Motor neuron (in vitro differentiated cells): ENCODE results near the gene MAGI2. TPM values are rescaled to one million over a fixed set of nuclear protein-coding genes. Genes with fewer than 3 reads are reported as not detected.
A peak's percentile ranks its signal among the peaks of the same experiment; 100 is the strongest.

Source experiments
- ATAC-seq, 8 experiments: fragments of 200-7000 bp; cut with Tn5 transposase; replicated peaks in 6 of 8; 2 replicates each; pipeline ENCODE4 v1.8.0; 2021; ENCODE audit warnings: mild to moderate bottlenecking in 8 of 8, moderate library complexity in 8 of 8
- H3K27ac ChIP-seq, 2 donors: fragments of 250-450 bp; sonication (Bioruptor Pico); 2 replicates each; pipeline ENCODE4 v1.9.0; 2021; ENCODE audit warnings: antibody characterized with exemption in 2 of 2, mild to moderate bottlenecking in 2 of 2, moderate library complexity in 1 of 2
- H3K4me1 ChIP-seq, 2 donors: fragments of 250-450 bp; sonication (Bioruptor Pico); replicated peaks in 1 of 2; 2 replicates each; pipeline ENCODE4 v1.6.1; 2021; ENCODE audit warnings: antibody characterized with exemption in 2 of 2, mild to moderate bottlenecking in 2 of 2, moderate library complexity in 1 of 2
- H3K4me3 ChIP-seq, 5 donors: fragments of 250-450 bp; sonication (Bioruptor Pico); 2 replicates each; pipeline ENCODE4 v1.9.0; 2021; ENCODE audit warnings: antibody characterized with exemption in 5 of 5, mild to moderate bottlenecking in 5 of 5, moderate library complexity in 4 of 5
- WGBS, 10 experiments: fragments of 450-650 bp; shearing (Covaris generic); methylation state at CpG; one replicate each; pipeline ENCODE4 v1.0.0; 2022; 5-methylcytosine and 5-hydroxymethylcytosine counted together
- in situ Hi-C, 9 experiments: fragments of 400-800 bp; cut with MboI; loops; one replicate each; pipeline ENCODE4 v1.15.0; 2021; ENCODE audit warnings: low sequenced_read_pairs in 9 of 9, low pct_unique_long_range_greater_than_20kb in 2 of 9; ENCODE audit not compliant: unreplicated experiment in 9 of 9
- total RNA-seq, 8 experiments: library from RNA; unstranded; fragments of 300-600 nt; gene quantifications; 2 replicates each; pipeline versions ENCODE4 v1.2.3 to v1.2.4, GENCODE V29; 2022

MAGI2 gene
- total RNA-seq, 8 experiments from 2014 or later = 8.8 to 81.9 (median 28.2) TPM

DNA sequence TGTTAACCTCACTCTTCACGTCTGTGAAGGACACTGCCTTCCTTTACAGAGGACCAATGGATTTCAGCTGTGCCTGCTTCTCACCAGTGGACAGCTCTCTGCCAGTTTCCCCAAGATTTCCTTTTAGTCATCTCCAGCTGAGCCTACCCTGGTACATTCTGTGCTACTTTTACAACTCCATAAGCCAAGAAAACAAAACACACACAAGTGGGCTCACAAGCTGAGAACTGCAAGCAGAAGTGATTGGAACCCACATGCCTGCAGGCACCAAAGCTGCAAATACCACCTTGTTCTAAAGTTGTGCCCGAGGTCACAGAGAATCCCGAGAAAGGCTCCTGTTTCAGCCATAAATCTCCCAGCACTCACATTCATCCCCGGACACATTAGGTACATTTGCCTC is 1018.1 kb downstream of the MAGI2 start:
- no peaks in the 10 kb centered on the region for H3K4me1 ChIP-seq
- in situ Hi-C loops = no loop called here
- H3K4me3 ChIP-seq = no peak overlapping the region
- no peak for ATAC-seq
- no peak overlapping the region for H3K27ac ChIP-seq
- 22 to 100% (median 65%) methylated on average over 1 to 4 of the region's 4 CpGs; no CpG with 5 or more reads in 2 of the 10 experiments for WGBS, 10 experiments

DNA sequence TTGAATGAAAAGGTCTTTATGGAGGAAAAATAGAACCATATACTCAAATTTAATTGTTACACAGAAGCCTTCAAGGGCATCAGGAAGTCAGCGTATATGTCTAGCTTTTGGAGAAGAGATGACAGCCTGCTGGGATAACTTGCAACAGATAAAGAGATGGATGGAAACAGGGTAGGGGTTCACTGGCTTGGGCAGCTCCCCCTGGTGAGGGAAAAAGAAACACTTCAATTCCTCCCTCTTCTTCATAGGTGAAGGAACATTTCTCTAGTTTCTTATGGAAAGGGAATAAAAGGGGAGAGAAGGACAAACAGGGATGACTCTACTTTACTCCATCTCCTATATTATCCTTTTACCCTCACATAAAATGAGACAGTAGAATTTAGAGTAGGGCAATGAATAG is 1019.2 kb downstream of the MAGI2 start:
- in situ Hi-C loops = no loop called here
- Histone ChIP-seq H3K4me1 (no peaks in the 10 kb centered on the region), H3K27ac (no peak overlapping the region), H3K4me3 (no peak overlapping the region)
- no peak for ATAC-seq
- 88 to 100% (median 100%) methylated on average over 1 of the region's 1 CpG; no CpG with 5 or more reads in 4 of the 10 experiments for WGBS, 10 experiments

DNA sequence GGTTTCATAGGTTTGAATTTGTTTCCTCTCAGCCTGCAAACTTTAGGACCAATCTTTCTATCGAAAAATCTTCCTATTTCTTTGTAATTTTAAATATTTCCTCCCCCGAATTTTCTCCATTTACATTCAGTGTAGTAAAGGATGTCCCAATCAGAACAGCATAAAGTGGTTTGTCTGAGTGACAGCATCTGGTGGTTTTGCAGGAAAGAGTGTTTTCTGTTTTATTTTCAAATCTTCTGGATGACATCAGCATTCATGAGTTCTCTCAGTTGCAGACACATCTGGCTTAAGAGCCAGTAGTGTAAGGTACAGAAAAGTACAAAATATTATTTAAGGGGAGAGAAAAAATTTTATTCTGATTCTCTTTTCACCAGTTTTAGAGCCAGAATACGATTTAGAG is 1020.0 kb downstream of the MAGI2 start:
- in situ Hi-C loops = no loop called here
- Histone ChIP-seq H3K27ac (no peak overlapping the region), H3K4me1 (no peaks in the 10 kb centered on the region), H3K4me3 (no peak overlapping the region)
- no peak for ATAC-seq
- 50 to 87% (median 70%) methylated on average over 1 to 3 of the region's 3 CpGs for WGBS, 10 experiments

DNA sequence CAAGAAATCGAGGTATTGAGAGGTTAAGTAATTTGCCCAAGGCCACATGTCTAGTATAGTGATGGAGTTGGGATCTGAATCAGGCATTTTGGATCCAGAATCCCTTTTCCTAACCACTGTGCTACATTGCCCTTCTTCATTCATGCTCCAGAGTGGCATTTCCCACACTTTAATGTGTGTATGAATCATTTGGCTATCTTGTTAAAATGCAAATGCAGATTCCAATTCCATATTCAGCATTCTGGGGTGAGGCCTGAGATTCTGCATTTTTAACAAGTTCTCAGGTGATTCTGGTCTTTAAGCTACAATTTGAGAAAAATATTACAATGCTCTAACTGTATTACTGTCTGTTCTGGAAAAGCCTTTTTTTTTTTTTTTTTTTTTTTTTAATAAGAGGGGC is 1023.6 kb downstream of the MAGI2 start:
- Histone ChIP-seq H3K4me1 (no peaks in the 10 kb centered on the region), H3K4me3 (no peak overlapping the region), H3K27ac (no peak overlapping the region)
- ATAC-seq = peak in 2 of 8 experiments; percentile 71 to 79
- in situ Hi-C loops = no loop called here
- 0 to 86% (median 56%) methylated on average over 1 of the region's 1 CpG; no CpG with 5 or more reads in 3 of the 10 experiments for WGBS, 10 experiments

- in situ Hi-C loops = no loop called here
- Histone ChIP-seq H3K4me3 (no peak overlapping the region), H3K27ac (no peak overlapping the region), H3K4me1 (no peaks in the 10 kb centered on the region)
- 63 to 100% (median 96%) methylated on average over 1 of the region's 1 CpG; no CpG with 5 or more reads in 1 of the 10 experiments for WGBS, 10 experiments
- ATAC-seq = no peak
Observed at GRCh38 chr7:78427209-78427608, 1026.3 kb downstream of the MAGI2 start.

GRCh38 chr7:78420001-78420400 is 1033.5 kb downstream of the MAGI2 start:
- no peak for ATAC-seq
- in situ Hi-C loops = no loop called here
- Histone ChIP-seq H3K27ac (no peak overlapping the region), H3K4me3 (no peak overlapping the region), H3K4me1 (no peaks in the 10 kb centered on the region)
- 0 to 91% (median 30%) methylated on average over 1 of the region's 1 CpG; no CpG with 5 or more reads in 5 of the 10 experiments for WGBS, 10 experiments

DNA sequence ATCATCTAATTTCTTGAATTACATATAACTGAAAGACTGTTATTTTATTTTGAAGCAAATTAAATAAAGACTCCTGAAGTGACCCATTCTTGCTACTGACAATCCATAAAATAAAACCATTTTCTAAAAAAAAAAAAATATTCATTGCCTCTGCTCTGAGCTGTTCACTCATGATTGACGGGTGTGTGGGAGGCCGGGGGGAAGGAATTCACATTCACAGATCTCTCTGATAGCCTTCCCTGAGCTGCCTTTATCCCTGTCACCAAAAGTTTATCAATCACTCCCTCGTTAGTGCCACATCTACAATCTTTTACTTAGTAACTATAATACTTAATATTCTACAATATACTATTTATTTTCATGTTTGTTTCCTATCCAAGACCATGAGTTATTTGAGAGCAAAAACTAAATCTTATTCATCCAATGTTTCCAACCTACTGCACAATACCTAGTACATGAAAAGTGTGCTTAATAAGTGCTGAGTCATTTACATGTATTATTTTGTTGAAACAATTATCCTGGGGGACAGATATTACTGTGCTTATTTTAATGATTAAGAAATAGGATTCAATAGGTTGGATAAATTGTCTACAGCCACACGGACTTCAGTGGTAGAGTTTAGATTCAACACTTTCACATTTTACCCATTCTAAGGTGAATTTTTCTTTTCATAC is 1036.2 kb downstream of the MAGI2 start:
- no peak for ATAC-seq
- no peak overlapping the region for H3K27ac ChIP-seq
- in situ Hi-C loops = no loop called here
- 13 to 100% (median 87%) methylated on average over 1 to 4 of the region's 4 CpGs for WGBS, 10 experiments
- H3K4me3 ChIP-seq = no peak overlapping the region
- H3K4me1 ChIP-seq = no peaks in the 10 kb centered on the region

DNA sequence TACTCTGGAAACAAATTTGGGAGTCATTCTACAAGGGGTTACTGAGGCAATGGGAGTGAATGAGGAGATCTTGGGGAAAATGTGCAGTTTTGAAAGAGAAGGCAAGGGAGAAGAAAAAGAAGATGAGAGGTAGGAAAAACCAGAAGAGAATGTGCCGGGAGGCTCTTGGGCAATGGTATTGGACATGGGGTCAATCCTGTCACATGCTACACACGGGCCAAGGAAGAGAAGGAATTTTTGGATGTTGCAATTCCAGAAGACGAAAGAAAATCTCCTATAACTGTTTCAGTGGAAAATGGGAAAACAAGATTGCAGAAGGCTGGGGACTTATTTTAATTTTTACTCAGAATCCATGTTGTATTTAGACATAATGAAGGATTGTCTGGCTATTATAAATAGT is 1039.9 kb downstream of the MAGI2 start:
- WGBS, 10 experiments = 25 to 100% (median 85%) methylated on average over 1 to 3 of the region's 3 CpGs; no CpG with 5 or more reads in 1 of the 10 experiments
- ATAC-seq = no peak

GRCh38 chr7:78412216-78412858 is 1041.1 kb downstream of the MAGI2 start:
- in situ Hi-C loops = no loop called here
- Histone ChIP-seq H3K4me1 (no peaks in the 10 kb centered on the region), H3K27ac (no peak overlapping the region), H3K4me3 (no peak overlapping the region)
- WGBS, 10 experiments = 52 to 100% (median 81%) methylated on average over 1 to 3 of the region's 3 CpGs; no CpG with 5 or more reads in 1 of the 10 experiments
- ATAC-seq = peak in 1 of 8 experiments; percentile 36

More for the DNA sequence above, 1039.9 kb downstream of the MAGI2 start:
- Histone ChIP-seq H3K4me3 (no peak overlapping the region), H3K4me1 (no peaks in the 10 kb centered on the region), H3K27ac (no peak overlapping the region)
- in situ Hi-C loops = no loop called here

DNA sequence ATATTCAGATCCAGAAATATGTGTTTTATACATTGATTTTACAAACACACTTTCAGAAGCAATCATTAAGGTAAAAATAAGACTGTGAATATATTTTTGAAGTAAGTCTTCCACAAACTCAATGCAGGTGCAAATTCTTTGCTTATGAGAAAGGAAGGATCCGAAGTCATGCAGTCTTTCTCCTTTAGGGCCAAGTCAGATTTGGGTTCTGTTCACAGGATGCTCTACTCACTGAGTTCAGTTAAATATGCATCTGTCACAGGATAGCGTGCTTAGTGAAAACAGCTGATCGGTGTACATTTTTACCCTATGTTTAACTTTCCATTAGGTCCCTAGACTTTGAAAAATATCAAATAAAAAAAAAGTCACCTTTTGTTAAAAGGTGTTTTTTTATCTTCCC is 1046.4 kb downstream of the MAGI2 start:
- Histone ChIP-seq H3K4me1 (no peaks in the 10 kb centered on the region), H3K27ac (no peak overlapping the region), H3K4me3 (no peak overlapping the region)
- no peak for ATAC-seq
- in situ Hi-C loops = no loop called here
- WGBS, 10 experiments = 7 to 97% (median 86%) methylated on average over 2 to 3 of the region's 3 CpGs; no CpG with 5 or more reads in 1 of the 10 experiments

DNA sequence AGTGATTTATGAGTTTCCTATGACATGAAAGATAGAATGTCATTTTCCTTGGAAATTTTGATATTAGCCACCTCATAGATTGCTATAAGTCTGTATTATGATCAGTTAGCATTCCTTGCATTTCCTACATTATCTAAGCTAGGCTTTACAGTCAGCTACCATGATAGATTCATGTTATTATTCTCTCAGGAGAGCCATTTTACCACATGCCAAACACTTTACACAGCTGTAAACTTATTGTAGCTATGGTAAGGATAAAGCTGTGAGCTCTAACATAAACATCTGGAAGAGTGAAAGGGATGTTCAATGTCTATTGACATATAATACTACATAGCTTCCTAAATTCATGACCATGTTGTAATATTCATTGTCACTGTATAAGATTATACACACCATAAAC is 1046.9 kb downstream of the MAGI2 start:
- H3K27ac ChIP-seq = no peak overlapping the region
- in situ Hi-C loops = no loop called here
- H3K4me3 ChIP-seq = no peak overlapping the region
- H3K4me1 ChIP-seq = no peaks in the 10 kb centered on the region
- no peak for ATAC-seq

DNA sequence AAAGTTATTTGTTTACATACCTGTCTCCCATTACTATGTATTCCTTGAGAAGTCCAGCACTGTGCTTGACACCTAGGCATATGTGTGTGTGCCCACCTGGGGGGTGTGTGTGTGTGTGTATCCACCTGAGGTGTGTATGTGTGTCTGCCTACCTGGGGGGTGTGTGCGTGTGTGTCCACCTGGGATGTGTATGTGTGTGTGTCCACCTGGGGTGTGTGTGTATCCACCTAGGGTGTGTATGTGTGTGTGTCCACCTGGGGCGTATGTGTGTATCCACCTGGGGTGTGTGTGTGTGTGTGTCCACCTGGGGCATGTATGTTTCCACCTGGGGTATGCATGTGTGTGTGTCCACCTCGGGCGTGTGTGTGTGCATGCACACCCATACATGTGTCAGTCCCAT is 1051.4 kb downstream of the MAGI2 start:
- no peak for ATAC-seq
- in situ Hi-C loops = no loop called here
- Histone ChIP-seq H3K4me3 (no peak overlapping the region), H3K27ac (no peak overlapping the region), H3K4me1 (no peaks in the 10 kb centered on the region)
- 94 to 100% (median 100%) methylated on average over 1 to 3 of the region's 4 CpGs; no CpG with 5 or more reads in 6 of the 10 experiments for WGBS, 10 experiments

DNA sequence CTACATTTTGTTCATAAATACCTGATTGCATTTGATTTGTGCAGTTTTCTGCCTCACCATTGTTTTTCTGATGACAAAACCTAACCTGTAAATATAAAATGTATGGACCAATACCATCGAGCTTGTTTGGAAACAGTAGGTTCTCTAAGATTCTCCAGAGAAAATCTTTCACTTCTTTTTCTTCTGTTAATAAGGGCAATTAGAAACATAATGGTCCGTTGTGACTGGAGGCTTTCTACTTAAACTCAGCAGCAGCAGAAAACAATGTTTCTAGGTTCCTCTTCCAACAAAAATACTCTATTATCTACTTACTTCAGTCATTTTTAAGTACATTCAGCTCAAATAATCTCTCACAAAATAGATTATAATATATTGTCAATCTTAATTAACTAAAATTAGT is 1053.4 kb downstream of the MAGI2 start:
- H3K4me3 ChIP-seq = no peak overlapping the region

More for the DNA sequence above, 1053.4 kb downstream of the MAGI2 start:
- Histone ChIP-seq H3K4me1 (no peaks in the 10 kb centered on the region), H3K27ac (no peak overlapping the region)
- in situ Hi-C loops = no loop called here
- ATAC-seq = no peak
- 0 to 63% (median 17%) methylated on average over 1 to 2 of the region's 2 CpGs for WGBS, 10 experiments
